HepG2 (cell line): ENCODE measurements around the gene SIK3. TPM values are rescaled to one million over a fixed set of nuclear protein-coding genes. Genes with fewer than 3 reads are reported as not detected.

Experiments used
- ATAC-seq: fragments of 200-7000 bp; cut with Tn5 transposase; 3 replicates; pipeline ENCODE4 v1.9.1; 2020; ENCODE audit warnings: mild to moderate bottlenecking, moderate library complexity
- BruUV-seq: library from RNA; stranded (reverse); fragments of 400-500 nt; replicated peaks from 2 replicates; lab custom pipeline; 2021; lab: Mats Ljungman, UMichigan
- CTCF ChIA-PET: fragments of 300-600 bp; formaldehyde crosslinking; extraction: SDS; loops from one replicate; lab custom pipeline; 2021; ENCODE audit warnings: low total read pairs, inconsistent platforms, low intra/inter-chr PET ratio; lab: Yijun Ruan, JAX
- POLR2A ChIA-PET: fragments of 350-600 bp; sonication (Branson Sonifier 250); formaldehyde crosslinking; loops from one replicate; lab custom pipeline; 2020; ENCODE audit warnings: antibody characterized with exemption, inconsistent platforms; lab: Yijun Ruan, JAX
- DNase-seq: peaks from one replicate; pipeline ENCODE4 v3.0.0-alpha.2; 2015; ENCODE audit warnings: low spot score
- FAIRE-seq: peaks from 3 replicates; lab custom pipeline; 2011; peaks lifted over from hg19 to GRCh38; lab: Jason Lieb, UNC
- H2AFZ ChIP-seq: one replicate; pipeline ENCODE4 v1.6.1; 2011; ENCODE audit warnings: low read length, inconsistent platforms
- H3K27ac ChIP-seq: fragments of 300-600 bp; 3 replicates; pipeline ENCODE4 v1.8.0; 2011; ENCODE audit warnings: mixed run types, mild to moderate bottlenecking, mixed read lengths, low read length, inconsistent platforms; ENCODE audit not compliant: insufficient read depth; ENCODE audit errors: extremely low read length
- H3K27me3 ChIP-seq, 2 experiments: fragments of 200-600 bp in 1 of 2; 2 replicates in 1 of 2; 3 replicates in 1 of 2; pipeline versions ENCODE4 v1.6.0 to v1.8.0; 2011; ENCODE audit warnings: low read length in 2 of 2, mild to moderate bottlenecking in 2 of 2, moderate library complexity in 2 of 2, inconsistent platforms in 1 of 2; ENCODE audit not compliant: insufficient read depth in 2 of 2, control insufficient read depth in 1 of 2
- H3K36me3 ChIP-seq, 2 experiments: fragments of 200-600 bp in 1 of 2; replicated peaks in 1 of 2; 2 replicates in 1 of 2; 3 replicates in 1 of 2; pipeline versions ENCODE4 v1.5.1 to v1.8.0; 2011; ENCODE audit warnings: low read length in 2 of 2, inconsistent platforms in 1 of 2; ENCODE audit not compliant: insufficient read depth in 2 of 2, control insufficient read depth in 1 of 2
- H3K4me1 ChIP-seq: 2 replicates; pipeline ENCODE4 v1.5.1; 2012; ENCODE audit warnings: low read length, inconsistent platforms; ENCODE audit not compliant: insufficient read depth
- H3K4me2 ChIP-seq: 2 replicates; pipeline ENCODE4 v1.6.0; 2011; ENCODE audit warnings: low read depth, low read length, inconsistent platforms
- H3K4me3 ChIP-seq, 3 experiments: fragments of 200-600 bp in 1 of 3; sonication (generic), shearing (Covaris generic) in 1 of 3; replicated peaks in 1 of 3; 2 replicates each; pipeline ENCODE4 v1.5.1; 2011 to 2016; ENCODE audit warnings: low read length in 3 of 3, inconsistent platforms in 2 of 3, low read depth in 2 of 3, mild to moderate bottlenecking in 2 of 3, control low read depth in 1 of 3, mixed read lengths in 1 of 3; ENCODE audit not compliant: insufficient read depth in 1 of 3
- H3K79me2 ChIP-seq: one replicate; pipeline ENCODE4 v1.6.1; 2011; ENCODE audit warnings: low read length, inconsistent platforms; ENCODE audit not compliant: insufficient read depth
- H3K9ac ChIP-seq: 2 replicates; pipeline ENCODE4 v1.6.0; 2011; ENCODE audit warnings: mild to moderate bottlenecking, low read depth, low read length, inconsistent platforms; ENCODE audit not compliant: insufficient read depth
- H3K9me3 ChIP-seq: 2 replicates; pipeline ENCODE4 v1.5.1; 2012; ENCODE audit warnings: mild to moderate bottlenecking, low read length
- H4K20me1 ChIP-seq: 2 replicates; pipeline ENCODE4 v1.6.0; 2011; ENCODE audit warnings: inconsistent platforms, mild to moderate bottlenecking, low read length, moderate library complexity; ENCODE audit not compliant: insufficient read depth
- CBX1 ChIP-seq: IDR thresholded peaks from one replicate; pipeline ENCODE4 v1.6.1; 2016; ENCODE audit warnings: antibody characterized with exemption, low read depth
- CC2D1A ChIP-seq: sonication (generic); formaldehyde crosslinking; IDR thresholded peaks from 2 replicates; pipeline ENCODE4 v1.8.1; 2023; ENCODE audit warnings: mild to moderate bottlenecking, missing genetic modification reagents
- MAFK ChIP-seq, 2 experiments: IDR thresholded peaks in 1 of 2; conservative IDR thresholded peaks in 1 of 2; 2 replicates each; pipeline ENCODE4 v1.6.1; 2011; ENCODE audit warnings: improper control_type of control experiment in 2 of 2, low read length in 2 of 2
- PHB2 ChIP-seq: fragments of 450-650 bp; IDR thresholded peaks from 2 replicates; pipeline ENCODE4 v1.6.1; 2018; ENCODE audit not compliant: partially characterized antibody
- RORA ChIP-seq: sonication (generic); formaldehyde crosslinking; IDR thresholded peaks from 2 replicates; pipeline ENCODE4 v1.5.0; 2020; ENCODE audit warnings: mild to moderate bottlenecking, missing genetic modification reagents, moderate library complexity
- SMC3 ChIP-seq: IDR thresholded peaks from 2 replicates; pipeline ENCODE4 v1.6.1; 2011; ENCODE audit warnings: low read length, improper control_type of control experiment
- SP5 ChIP-seq: IDR thresholded peaks from 2 replicates; pipeline ENCODE4 v1.6.1; 2016; ENCODE audit warnings: low read depth, borderline replicate concordance
- STAG1 ChIP-seq: sonication (generic); formaldehyde crosslinking; IDR thresholded peaks from 2 replicates; pipeline ENCODE4 v1.4.0; 2020; ENCODE audit warnings: missing genetic modification reagents
- ZBTB38 ChIP-seq: sonication (generic); formaldehyde crosslinking; IDR thresholded peaks from 2 replicates; pipeline ENCODE4 v1.5.1; 2020; ENCODE audit warnings: mild to moderate bottlenecking, missing genetic modification reagents
- ZFP91 ChIP-seq: sonication (generic); formaldehyde crosslinking; IDR thresholded peaks from 2 replicates; pipeline ENCODE4 v1.9.0; 2022; ENCODE audit warnings: missing genetic modification reagents, mild to moderate bottlenecking, borderline replicate concordance
- ZNF101 ChIP-seq: sonication (generic); formaldehyde crosslinking; IDR thresholded peaks from 2 replicates; pipeline ENCODE4 v1.4.0; 2020; ENCODE audit warnings: mild to moderate bottlenecking, low read depth, missing genetic modification reagents, borderline replicate concordance
- ZNF768 ChIP-seq: sonication (generic); formaldehyde crosslinking; IDR thresholded peaks from 2 replicates; pipeline ENCODE4 v1.4.0; 2020; ENCODE audit warnings: missing genetic modification reagents
- WGBS: methylation state at CpG from one replicate; pipeline ENCODE4 v1.1.6; 2017; ENCODE audit warnings: low lambda C conversion rate; 5-methylcytosine and 5-hydroxymethylcytosine counted together
- in situ Hi-C: cut with HindIII; loops from 2 replicates; pipeline ENCODE4 v1.10.0; 2017; ENCODE audit warnings: low pct_unique_long_range_greater_than_20kb; ENCODE audit not compliant: extremely low pct_ligation_motif_present
- intact Hi-C: fragments of 100-400 bp; cut with micrococcal nuclease; formaldehyde crosslinking; loops from one replicate; pipeline ENCODE4 v1.10.0; 2022; ENCODE audit not compliant: unreplicated experiment
- polyA plus RNA-seq, 8 experiments: library from polyadenylated mRNA; depleted of rRNA in 3 of 8; stranded (reverse) in 7 of 8; unstranded in 1 of 8; fragments of >200 nt; fragmentation: Illumina TruSeq in 4 of 8; extraction: Trizol in 4 of 8; gene quantifications; 2 replicates each; pipeline versions ENCODE4 v1.2.1 to v1.2.3, GENCODE V29; 2011 to 2016; ENCODE audit warnings: low read depth in 4 of 8, missing spikeins in 1 of 8, mixed read lengths in 1 of 8; ENCODE audit not compliant: insufficient read depth in 1 of 8
- total RNA-seq, 5 experiments: library from RNA; depleted of rRNA; stranded (reverse); fragments of >200 nt; fragmentation: Illumina TruSeq; extraction: Trizol; gene quantifications; 2 replicates each; pipeline ENCODE4 v1.2.3, GENCODE V29; 2016; ENCODE audit warnings: low read depth in 1 of 5
- TF ChIP-seq, protein P1 (sequence below): sonication (generic); formaldehyde crosslinking; IDR thresholded peaks from 2 replicates; pipeline ENCODE4 v1.4.0; 2020; ENCODE audit warnings: missing genetic modification reagents, mild to moderate bottlenecking, borderline replicate concordance
- TF ChIP-seq, protein P2 (sequence below): sonication (generic); formaldehyde crosslinking; IDR thresholded peaks from 2 replicates; pipeline ENCODE4 v1.5.0; 2020; ENCODE audit warnings: mild to moderate bottlenecking, missing genetic modification reagents, moderate library complexity
- TF ChIP-seq, protein P3 (sequence below): sonication (generic); formaldehyde crosslinking; IDR thresholded peaks from 2 replicates; pipeline ENCODE4 v1.8.0; 2022; ENCODE audit warnings: missing genetic modification reagents, mild to moderate bottlenecking, inconsistent platforms, borderline replicate concordance
- TF ChIP-seq, protein P4 (sequence below): sonication (generic); formaldehyde crosslinking; IDR thresholded peaks from 2 replicates; pipeline ENCODE4 v1.4.0; 2020; ENCODE audit warnings: missing genetic modification reagents

The SIK3 gene
- total and polyA plus RNA-seq, 2 of the 13 experiments (the other 11 are each of a cell fraction or from before 2014, with no cell fraction given): 5.7 to 9.8 TPM

GRCh38 chr11:116895048-116895757 is 203.0 kb downstream of the SIK3 start:
- H3K4me3 ChIP-seq: no peak overlapping the region
- no peaks in the 10 kb centered on the region for H3K79me2 ChIP-seq
- peaks cover 6 to 44% of the 10 kb centered on the region in 2 experiments for H3K36me3 ChIP-seq
- H2AFZ ChIP-seq: no peak overlapping the region
- in situ Hi-C loops: no loop called here
- no peak for FAIRE-seq
- no peaks in the 10 kb centered on the region for H3K27me3 ChIP-seq
- no peak for DNase-seq
- ATAC-seq: peak; percentile 66
- ChIA-PET POLR2A (no interaction called here), CTCF (interaction anchor here (1.4 kb wide), 1 partner anchor 211 kb away, joined by 4 read pairs; no protein-coding TSS in a partner anchor)
- no TSS peak for BruUV-seq
- no peaks in the 10 kb centered on the region for H4K20me1 ChIP-seq
- peaks cover 2% of the 10 kb centered on the region for H3K4me1 ChIP-seq
- H3K27ac ChIP-seq: no peak overlapping the region
- WGBS: 91% methylated on average over 11 of the region's 11 CpGs
- H3K9ac ChIP-seq: no peak overlapping the region
- H3K4me2 ChIP-seq: no peak overlapping the region
- intact Hi-C loops: no loop called here
- no peaks in the 10 kb centered on the region for H3K9me3 ChIP-seq
- TF ChIP-seq ZNF768 (CRISPR knock-in tag) (peak; percentile 39; the same call in 1 of the 2 replicates), ZFP91 (CRISPR knock-in tag) (no peak), MAFK (conservative IDR thresholded peaks at IDR 0.05 in 1 of 2, IDR thresholded peaks at IDR 0.05 in 1 of 2; ENCODE audit: low read length in 2 of 2) (0 out of 4 replicates have a peak, but pooled peaks of 1 of the 2 experiments have one; percentile 11), ZNF101 (CRISPR knock-in tag) (no peak), CBX1 (no peak), CC2D1A (no peak), PHB2 (no peak), STAG1 (peak; percentile 64), ZBTB38 (CRISPR knock-in tag) (peak; percentile 37; the same call in 1 of the 2 replicates), SMC3 (0 out of 2 replicates have a peak, but pooled peaks have one; percentile 5), RORA (CRISPR knock-in tag) (no peak), SP5 (CRISPR knock-in tag) (no peak)
- TF ChIP-seq, protein P1, sequence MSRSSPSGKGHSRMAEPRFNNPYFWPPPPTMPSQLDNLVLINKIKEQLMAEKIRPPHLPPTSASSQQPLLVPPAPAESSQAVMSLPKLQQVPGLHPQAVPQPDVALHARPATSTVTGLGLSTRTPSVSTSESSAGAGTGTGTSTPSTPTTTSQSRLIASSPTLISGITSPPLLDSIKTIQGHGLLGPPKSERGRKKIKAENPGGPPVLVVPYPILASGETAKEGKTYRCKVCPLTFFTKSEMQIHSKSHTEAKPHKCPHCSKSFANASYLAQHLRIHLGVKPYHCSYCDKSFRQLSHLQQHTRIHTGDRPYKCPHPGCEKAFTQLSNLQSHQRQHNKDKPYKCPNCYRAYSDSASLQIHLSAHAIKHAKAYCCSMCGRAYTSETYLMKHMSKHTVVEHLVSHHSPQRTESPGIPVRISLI (CRISPR knock-in tag): no peak
- TF ChIP-seq, protein P2, sequence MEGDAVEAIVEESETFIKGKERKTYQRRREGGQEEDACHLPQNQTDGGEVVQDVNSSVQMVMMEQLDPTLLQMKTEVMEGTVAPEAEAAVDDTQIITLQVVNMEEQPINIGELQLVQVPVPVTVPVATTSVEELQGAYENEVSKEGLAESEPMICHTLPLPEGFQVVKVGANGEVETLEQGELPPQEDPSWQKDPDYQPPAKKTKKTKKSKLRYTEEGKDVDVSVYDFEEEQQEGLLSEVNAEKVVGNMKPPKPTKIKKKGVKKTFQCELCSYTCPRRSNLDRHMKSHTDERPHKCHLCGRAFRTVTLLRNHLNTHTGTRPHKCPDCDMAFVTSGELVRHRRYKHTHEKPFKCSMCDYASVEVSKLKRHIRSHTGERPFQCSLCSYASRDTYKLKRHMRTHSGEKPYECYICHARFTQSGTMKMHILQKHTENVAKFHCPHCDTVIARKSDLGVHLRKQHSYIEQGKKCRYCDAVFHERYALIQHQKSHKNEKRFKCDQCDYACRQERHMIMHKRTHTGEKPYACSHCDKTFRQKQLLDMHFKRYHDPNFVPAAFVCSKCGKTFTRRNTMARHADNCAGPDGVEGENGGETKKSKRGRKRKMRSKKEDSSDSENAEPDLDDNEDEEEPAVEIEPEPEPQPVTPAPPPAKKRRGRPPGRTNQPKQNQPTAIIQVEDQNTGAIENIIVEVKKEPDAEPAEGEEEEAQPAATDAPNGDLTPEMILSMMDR: peak; percentile 62
- TF ChIP-seq, protein P3, sequence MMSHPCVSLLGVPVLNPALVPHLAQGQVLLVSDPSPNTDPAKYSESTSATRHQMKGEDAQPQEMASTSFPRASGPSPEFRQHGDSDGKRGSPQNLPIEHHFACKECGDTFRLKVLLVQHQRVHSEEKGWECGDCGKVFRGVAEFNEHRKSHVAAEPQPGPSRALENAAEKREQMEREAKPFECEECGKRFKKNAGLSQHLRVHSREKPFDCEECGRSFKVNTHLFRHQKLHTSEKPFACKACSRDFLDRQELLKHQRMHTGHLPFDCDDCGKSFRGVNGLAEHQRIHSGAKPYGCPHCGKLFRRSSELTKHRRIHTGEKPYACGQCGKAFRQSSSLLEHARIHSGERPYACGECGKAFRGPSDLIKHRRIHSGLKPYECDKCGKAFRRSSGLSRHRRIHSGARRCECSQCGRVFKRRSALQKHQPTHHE: no peak
- TF ChIP-seq, protein P4, sequence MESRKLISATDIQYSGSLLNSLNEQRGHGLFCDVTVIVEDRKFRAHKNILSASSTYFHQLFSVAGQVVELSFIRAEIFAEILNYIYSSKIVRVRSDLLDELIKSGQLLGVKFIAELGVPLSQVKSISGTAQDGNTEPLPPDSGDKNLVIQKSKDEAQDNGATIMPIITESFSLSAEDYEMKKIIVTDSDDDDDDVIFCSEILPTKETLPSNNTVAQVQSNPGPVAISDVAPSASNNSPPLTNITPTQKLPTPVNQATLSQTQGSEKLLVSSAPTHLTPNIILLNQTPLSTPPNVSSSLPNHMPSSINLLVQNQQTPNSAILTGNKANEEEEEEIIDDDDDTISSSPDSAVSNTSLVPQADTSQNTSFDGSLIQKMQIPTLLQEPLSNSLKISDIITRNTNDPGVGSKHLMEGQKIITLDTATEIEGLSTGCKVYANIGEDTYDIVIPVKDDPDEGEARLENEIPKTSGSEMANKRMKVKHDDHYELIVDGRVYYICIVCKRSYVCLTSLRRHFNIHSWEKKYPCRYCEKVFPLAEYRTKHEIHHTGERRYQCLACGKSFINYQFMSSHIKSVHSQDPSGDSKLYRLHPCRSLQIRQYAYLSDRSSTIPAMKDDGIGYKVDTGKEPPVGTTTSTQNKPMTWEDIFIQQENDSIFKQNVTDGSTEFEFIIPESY: peak; percentile 99
